ENCODE measurements around the gene GABARAPL2.

GABARAPL2 gene

GRCh38 chr16:75552951-75553350 is 13.2 kb upstream of the GABARAPL2 start:
- no peak overlapping the region for H3K4me3 ChIP-seq (ENCODE audit: low read depth, low read length)

DNA sequence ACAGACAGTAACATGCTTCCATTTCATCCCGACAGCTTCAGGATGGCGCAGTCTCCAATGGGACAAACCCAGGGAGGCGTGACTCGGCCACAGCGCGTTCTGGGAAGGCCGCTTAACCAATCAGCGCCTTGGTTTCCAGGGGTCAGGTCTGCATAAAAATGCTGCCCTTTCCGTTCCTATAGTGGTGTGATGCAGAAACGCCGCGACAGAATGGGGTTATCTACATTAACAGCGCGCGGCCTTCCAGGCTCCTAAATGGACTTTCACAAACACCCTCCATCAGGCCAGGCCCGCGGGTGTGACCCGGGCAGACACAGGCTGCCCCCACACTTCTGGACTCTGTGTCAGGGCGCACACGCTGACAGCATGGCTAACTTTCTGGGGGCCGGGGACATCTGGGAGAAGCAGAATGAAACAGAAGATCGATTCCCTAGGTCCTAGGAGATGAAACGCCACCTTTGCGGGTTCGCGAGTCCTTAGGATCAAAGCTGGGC is 10.9 kb upstream of the GABARAPL2 start:
- H3K4me3 ChIP-seq (ENCODE audit: low read depth, low read length), result peak overlapping the region; percentile 76

DNA sequence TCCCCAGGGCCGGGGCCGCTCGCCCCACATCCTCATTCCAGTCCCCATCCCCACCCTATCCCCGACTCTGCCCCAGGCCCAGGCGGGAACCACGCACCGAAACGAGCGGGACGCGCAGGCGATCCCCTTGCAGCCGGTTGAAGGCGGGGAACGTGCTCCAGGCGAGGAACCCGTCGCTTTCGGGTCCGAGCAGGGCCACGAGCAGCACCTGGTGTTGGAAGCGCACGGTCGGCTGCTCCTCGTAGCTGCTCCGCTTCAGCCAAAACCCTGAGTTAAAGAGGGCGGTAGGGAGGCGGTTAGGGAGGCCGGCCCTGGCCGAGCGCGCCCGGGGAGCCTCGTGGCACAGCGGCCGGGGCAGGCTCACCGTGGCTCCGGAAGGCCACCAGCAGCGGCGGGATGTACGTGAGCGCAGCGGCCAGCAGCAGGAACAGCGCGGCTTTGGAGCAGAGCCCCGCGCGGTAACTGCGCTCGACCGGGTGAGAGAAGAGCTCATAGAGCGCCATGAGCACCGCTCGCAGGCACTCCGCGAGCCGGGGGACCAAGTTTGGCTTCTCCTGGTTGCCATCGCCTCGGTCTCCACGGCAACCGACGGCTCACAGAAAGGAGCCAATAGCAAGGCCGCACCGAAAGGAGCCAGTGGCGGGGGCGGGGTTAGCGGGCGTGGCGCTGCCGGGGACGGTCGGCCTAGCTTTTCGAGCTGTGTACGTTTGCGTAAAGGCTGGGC is 10.3 kb upstream of the GABARAPL2 start, which contains the start of gene TMEM231:
TMEM231 (minus strand) TSS at position 546 of the 724 bp plus-strand sequence; CDS start at position 503, 43 bp downstream.
- H3K4me3 ChIP-seq (ENCODE audit: low read depth, low read length), result peak within 1 kb of the TSS; percentile 76

- peak overlapping the region; percentile 10 for H3K4me3 ChIP-seq (ENCODE audit: low read depth, low read length)
These were observed 9.7 kb upstream of the GABARAPL2 start for GRCh38 chr16:75556431-75556950.

- no peak overlapping the region for H3K4me3 ChIP-seq (ENCODE audit: low read depth, low read length)
These were observed 7.3 kb upstream of the GABARAPL2 start for GRCh38 chr16:75558846-75559401.

DNA sequence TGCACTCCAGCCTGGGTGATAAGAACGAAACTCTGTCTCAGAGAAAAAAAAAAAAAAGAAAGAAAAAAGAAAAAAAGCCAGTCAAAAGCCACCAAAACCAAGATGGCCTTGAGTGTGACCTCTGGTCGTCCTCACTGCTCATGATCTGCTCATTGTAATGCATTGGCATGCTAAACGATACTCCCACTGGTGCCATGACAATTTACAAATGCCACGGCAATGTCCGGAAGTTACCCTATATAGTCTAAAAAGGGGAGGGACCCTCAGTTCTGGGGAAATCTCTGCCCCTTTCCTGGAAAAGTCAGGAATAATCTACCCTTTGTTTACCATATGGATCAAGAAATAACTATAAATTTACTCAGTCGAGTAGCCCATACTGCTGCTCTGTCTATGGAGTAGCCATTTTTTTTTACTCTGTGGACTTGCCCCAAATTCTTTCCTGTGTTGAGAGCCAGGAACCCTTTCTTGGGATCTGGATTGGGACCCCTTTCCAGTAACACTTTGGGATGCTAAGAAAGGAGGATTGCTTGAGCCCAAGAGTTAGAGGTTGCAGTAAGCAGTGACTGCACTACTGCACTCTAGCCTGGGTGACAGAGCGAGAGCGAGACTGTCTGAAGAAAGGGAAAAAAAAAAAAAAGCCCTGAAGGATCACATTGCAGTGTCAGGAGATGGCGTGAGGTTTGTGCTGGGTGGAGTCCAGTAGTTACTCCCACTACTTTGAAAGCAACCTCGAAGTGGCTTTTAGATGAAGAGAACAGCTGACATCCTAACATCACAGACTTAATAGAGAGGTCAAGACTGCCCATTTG is 6.4 kb upstream of the GABARAPL2 start:
- H3K4me3 ChIP-seq (ENCODE audit: low read depth, low read length), result no peak overlapping the region

DNA sequence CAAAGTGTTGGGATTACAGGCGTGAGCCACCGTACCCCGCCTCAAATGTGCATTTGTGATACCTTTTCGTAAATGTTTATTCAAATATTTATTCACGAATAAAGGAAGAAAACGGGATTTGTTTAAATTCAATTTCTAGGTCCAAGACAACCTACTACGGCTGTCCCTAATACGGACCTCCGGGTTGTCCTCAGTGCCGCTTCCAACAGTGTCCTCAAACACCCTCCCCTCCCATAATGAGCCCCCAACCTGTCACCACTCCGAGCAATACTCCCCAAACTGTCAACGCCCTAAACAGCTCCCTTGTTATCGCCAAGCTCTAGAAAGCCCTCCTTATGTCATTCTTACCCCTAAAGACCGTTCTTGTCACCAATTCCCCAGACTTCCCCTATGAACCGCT is 539 bp upstream of the GABARAPL2 start:
- H3K4me3 ChIP-seq (ENCODE audit: low read depth, low read length), result peak overlapping the region; percentile 91

GRCh38 chr16:75566758-75567255 is 628 bp downstream of the GABARAPL2 start:
- peak overlapping the region; percentile 91 for H3K4me3 ChIP-seq (ENCODE audit: low read depth, low read length)

- no peak overlapping the region for H3K4me3 ChIP-seq (ENCODE audit: low read depth, low read length)
These were observed 1.7 kb downstream of the GABARAPL2 start for GRCh38 chr16:75567911-75568310.

- no peak overlapping the region for H3K4me3 ChIP-seq (ENCODE audit: low read depth, low read length)
These were observed 4.4 kb downstream of the GABARAPL2 start for GRCh38 chr16:75570396-75571065.

GRCh38 chr16:75572864-75573542 is 6.8 kb downstream of the GABARAPL2 start:
- H3K4me3 ChIP-seq (ENCODE audit: low read depth, low read length), result no peak overlapping the region

DNA sequence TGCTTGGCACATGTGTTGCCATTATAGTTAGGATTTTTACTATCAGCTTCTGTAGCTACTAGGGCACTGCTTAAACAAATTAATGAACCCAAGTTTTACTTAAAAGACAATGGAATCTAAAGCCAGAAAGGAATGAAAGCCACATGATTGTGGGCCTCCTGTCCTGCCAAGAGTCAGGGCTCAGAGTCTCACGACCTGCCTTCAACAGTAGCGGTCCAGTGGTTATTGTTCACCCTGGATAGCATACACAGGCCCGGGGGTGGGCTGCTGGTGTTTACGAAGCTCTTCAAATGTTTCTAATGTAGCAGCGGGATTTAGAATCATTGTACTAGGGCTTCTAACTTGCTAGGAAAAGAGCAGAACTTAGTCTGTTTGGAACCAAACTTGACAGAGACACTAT is 7.8 kb downstream of the GABARAPL2 start:
- no peak overlapping the region for H3K4me3 ChIP-seq (ENCODE audit: low read depth, low read length)

DNA sequence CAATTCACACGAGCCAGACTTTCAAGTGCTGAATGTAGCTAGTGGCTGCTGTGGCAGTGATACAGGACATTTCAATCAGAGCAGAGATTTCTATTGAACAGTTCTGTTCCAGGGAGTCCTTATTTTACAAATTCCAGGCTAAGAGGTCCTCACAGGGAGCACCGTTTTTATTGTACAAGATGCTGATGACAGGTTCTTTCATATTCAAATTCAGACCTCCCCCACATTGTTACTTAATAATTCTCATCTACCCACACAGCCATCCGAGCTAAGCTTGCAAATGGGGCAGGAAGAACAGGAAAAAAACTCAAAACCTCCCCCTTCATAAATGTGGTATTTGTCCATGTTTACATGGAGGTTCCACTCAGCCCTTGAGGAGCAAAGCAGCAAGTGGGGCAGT is 9.8 kb downstream of the GABARAPL2 start:
- H3K4me3 ChIP-seq (ENCODE audit: low read depth, low read length), result no peak overlapping the region

- H3K4me3 ChIP-seq (ENCODE audit: low read depth, low read length), result no peak overlapping the region
These were observed 10.2 kb downstream of the GABARAPL2 start for GRCh38 chr16:75576384-75576811.

- H3K4me3 ChIP-seq (ENCODE audit: low read depth, low read length), result no peak overlapping the region
These were observed 12.0 kb downstream of the GABARAPL2 start for GRCh38 chr16:75578212-75578611.

DNA sequence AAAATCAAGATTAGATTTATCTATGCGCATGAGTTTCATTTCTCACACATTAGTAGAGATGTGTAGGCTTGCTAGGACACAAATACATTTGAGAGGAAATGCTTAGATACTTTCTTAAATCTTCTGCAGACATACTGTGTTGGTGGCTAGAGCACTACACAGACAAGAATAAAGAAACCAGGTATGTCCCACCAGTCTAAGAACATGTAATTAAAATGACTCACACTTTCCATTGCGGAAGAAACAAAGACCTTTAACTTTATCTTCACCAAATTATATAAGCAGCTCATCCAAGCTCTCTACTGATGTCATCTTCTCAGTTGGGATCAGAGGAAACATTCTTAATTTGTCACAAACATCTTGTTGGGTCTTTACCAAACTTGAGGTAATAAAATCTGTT is 12.5 kb downstream of the GABARAPL2 start:
- H3K4me3 ChIP-seq (ENCODE audit: low read depth, low read length), result no peak overlapping the region

DNA sequence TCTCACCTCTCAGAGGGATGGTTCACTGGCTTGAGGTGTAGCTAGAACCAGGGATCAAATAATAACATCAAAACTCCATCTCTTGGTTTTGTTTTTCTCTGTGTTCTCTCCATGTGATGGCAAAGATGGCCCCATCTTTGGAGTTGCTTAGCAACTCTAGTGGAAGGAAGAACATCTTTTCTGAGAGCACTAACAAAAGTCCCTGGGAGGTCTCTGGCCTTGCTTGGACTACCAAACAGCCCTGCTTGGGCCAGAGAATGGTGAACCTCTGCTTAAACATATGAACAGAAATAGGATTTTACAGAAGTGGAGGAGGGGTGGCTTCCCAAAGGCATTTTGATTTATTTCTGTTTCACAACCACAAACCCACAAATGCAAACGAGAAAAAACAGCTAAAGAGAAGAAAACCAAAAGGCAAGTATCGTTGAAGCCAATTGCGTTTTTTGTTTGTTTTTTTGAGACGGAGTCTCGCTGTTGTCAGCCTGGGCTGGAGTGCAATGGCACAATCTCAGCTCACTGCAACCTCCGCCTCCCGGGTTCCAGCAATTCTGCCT is 13.2 kb downstream of the GABARAPL2 start:
- H3K4me3 ChIP-seq (ENCODE audit: low read depth, low read length), result no peak overlapping the region

GRCh38 chr16:75584108-75584507 is 17.9 kb downstream of the GABARAPL2 start:
- no peak overlapping the region for H3K4me3 ChIP-seq (ENCODE audit: low read depth, low read length)

DNA sequence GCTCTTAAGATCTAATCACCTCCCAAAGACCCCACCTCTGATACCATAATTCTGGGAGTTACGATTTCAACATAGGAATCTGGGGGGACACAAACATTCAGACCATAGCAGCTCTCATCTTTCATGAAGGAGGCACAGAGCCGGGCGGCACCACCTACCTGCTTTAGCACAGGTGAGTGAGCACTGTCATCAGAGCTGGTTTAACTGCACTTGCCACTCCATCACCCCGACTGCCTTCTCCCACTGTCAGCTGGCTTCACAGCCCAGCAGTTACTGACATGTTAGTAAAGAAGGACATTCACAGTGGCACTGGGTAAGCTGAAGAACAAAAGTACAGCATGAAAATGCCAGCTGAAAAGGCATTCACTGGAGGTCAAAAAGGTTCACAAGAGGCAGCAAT is 22.5 kb downstream of the GABARAPL2 start:
- no peak overlapping the region for H3K4me3 ChIP-seq (ENCODE audit: low read depth, low read length)

- no peak overlapping the region for H3K4me3 ChIP-seq (ENCODE audit: low read depth, low read length)
These were observed 23.1 kb downstream of the GABARAPL2 start for GRCh38 chr16:75589306-75589705.
